HG02571 (cell line): ENCODE results near the gene KLF17.

Source experiments
- ATAC-seq: cut with Tn5 transposase; IDR thresholded peaks from one replicate; pipeline ENCODE4 v1.9.1; 2021; ENCODE audit warnings: mild to moderate bottlenecking, moderate library complexity; ENCODE audit not compliant: unreplicated experiment

KLF17 gene

GRCh38 chr1:44151332-44151731, 32.7 kb downstream of the KLF17 start:
- ATAC-seq = no peak

DNA sequence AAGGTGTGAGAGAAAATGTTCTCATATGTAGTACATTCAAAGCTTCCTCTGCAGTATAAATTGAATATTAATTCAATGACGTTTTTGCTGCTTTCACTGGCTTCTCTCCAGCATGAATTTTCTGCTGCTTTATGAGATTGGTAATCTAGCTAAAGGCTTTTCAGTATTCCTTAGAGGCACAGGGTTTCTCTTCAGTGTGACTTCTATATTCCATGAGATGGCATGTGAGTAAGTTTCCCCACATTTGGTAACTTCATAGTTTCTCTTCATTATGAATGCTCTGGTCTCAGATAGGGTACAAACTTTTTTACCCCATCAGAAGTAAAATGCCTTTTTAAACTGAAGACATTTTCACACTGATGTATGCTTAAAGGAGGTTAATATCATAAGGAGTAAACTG, 33.2 kb downstream of the KLF17 start:
- no peak for ATAC-seq

- ATAC-seq = no peak
These were observed 34.1 kb downstream of the KLF17 start for GRCh38 chr1:44152692-44153091.

GRCh38 chr1:44154049-44154448, 35.4 kb downstream of the KLF17 start:
- ATAC-seq = no peak

GRCh38 chr1:44157903-44158302, 39.3 kb downstream of the KLF17 start:
- ATAC-seq = no peak

- no peak for ATAC-seq
These were observed 40.2 kb downstream of the KLF17 start for GRCh38 chr1:44158871-44159270.

DNA sequence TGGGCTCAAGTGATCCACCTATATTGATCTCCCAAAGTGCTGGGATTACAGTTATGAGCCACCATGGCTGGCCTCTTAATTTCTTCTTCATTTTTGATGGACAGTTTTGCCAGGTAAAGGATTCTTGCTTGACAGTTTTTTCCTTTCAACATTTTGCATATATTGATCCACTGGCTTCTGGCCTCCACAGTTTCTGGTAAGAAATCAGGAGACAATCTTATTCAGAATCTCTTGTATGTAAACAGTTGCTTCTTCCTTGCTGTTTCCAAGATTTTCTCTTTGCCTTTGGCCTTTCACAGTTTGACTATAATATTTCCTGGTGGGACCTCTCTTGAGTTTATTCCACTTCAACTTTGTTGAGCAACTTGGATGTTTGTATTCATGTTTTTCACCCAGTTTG, 42.9 kb downstream of the KLF17 start:
- no peak for ATAC-seq

- ATAC-seq = no peak
These were observed 50.0 kb downstream of the KLF17 start for GRCh38 chr1:44168520-44169098.

- ATAC-seq = no peak
These were observed 51.7 kb downstream of the KLF17 start for GRCh38 chr1:44170281-44170823.

- no peak for ATAC-seq
These were observed 56.0 kb downstream of the KLF17 start for GRCh38 chr1:44174630-44175029.
